ENCODE measurements around the gene TNRC6B. TPM values are rescaled to one million over a fixed set of nuclear protein-coding genes. Genes with fewer than 3 reads are reported as not detected.

Gene TNRC6B
- total RNA-seq, 3 donors from 2014 or later: 19.4 to 21.6 (median 21.2) TPM

Other genes with a start within 250 kb of the TNRC6B start
- under 1 TPM; 0.61 to 0.92 (median 0.76) TPM for gene TMA7B, start 217.5 kb upstream of the TNRC6B start, total RNA-seq
- 1 to 10 TPM; 1.4 to 2.1 (median 2.0) TPM for gene FAM83F, start 183.0 kb upstream of the TNRC6B start, total RNA-seq
- 100 to 1,000 TPM; 183 to 218 (median 204) TPM for gene ADSL, start 168.6 kb downstream of the TNRC6B start, total RNA-seq
- 10 to 100 TPM; 27.4 to 32.4 (median 32.2) TPM for gene SGSM3, start 192.7 kb downstream of the TNRC6B start, total RNA-seq

Measured in activated T-cell treated with anti-CD3 and anti-CD28 coated beads, Interleukin-2, amount 50 U/mL, for 4 hours (primary cell).